ENCODE results near the gene EIF6.

GRCh38 chr20:35307666-35308653 lies 23.4 kb upstream of the EIF6 start:
- TF ChIP-seq CTCF (conservative IDR thresholded peaks at IDR 0.05) (no peak), ZFX (IDR thresholded peaks at IDR 0.05) (no peak)
